ENCODE measurements around the gene GOLGA8M. TPM values are rescaled to one million over a fixed set of nuclear protein-coding genes. Genes with fewer than 3 reads are reported as not detected.

The GOLGA8M gene, protein sequence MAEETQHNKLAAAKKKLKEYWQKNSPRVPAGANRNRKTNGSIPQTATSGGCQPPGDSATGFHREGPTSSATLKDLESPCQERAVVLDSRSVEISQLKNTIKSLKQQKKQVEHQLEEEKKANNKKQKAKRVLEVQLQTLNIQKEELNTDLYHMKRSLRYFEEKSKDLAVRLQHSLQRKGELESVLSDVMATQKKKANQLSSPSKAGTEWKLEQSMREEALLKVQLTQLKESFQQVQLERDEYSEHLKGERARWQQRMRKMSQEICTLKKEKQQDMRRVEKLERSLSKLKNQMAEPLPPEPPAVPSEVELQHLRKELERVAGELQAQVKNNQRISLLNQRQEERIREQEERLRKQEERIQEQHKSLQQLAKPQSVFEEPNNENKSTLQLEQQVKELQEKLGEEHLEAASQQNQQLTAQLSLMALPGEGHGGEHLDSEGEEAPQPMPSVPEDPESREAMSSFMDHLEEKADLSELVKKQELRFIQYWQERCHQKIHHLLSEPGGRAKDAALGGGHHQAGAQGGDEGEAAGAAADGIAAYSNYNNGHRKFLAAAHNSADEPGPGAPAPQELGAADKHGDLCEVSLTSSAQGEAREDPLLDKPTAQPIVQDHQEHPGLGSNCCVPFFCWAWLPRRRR
- total RNA-seq (2022; extraction: Qiagen RNA extraction; ENCODE audit: low read depth), result not detected in 5 replicates

GRCh38 chr15:28712270-28712669 is at the start of gene GOLGA8M:
GOLGA8M (minus strand) TSS chr15:28712421; CDS start chr15:28712323, 98 bp downstream.

Other genes starting within 250 kb of the GOLGA8M start
- gene GOLGA8G, start 179.4 kb downstream of the GOLGA8M start, total RNA-seq (2022; extraction: Qiagen RNA extraction; ENCODE audit: low read depth), result not detected in 5 replicates
- gene GOLGA6L25, start 158.9 kb downstream of the GOLGA8M start, total RNA-seq (2022; extraction: Qiagen RNA extraction; ENCODE audit: low read depth), result not detected in 5 replicates
- not detected in 5 replicates for gene GOLGA6L7, start 136.2 kb upstream of the GOLGA8M start, total RNA-seq (2022; extraction: Qiagen RNA extraction; ENCODE audit: low read depth)
- 13.9 to 20.6 TPM (median 19.2 TPM) in 5 replicates for gene APBA2, start 173.6 kb upstream of the GOLGA8M start, total RNA-seq (2022; extraction: Qiagen RNA extraction; ENCODE audit: low read depth)